ENCODE results near the gene KHDRBS1. TPM values are rescaled to one million over a fixed set of nuclear protein-coding genes. Genes with fewer than 3 reads are reported as not detected.

KHDRBS1 gene
- total and polyA plus RNA-seq, 2 of the 13 experiments (the other 11 are each of a cell fraction or from before 2014, with no cell fraction given) = 25.1 to 39.0 TPM

GRCh38 chr1:32072622-32073298, 59.1 kb downstream of the KHDRBS1 start, which contains the start of gene TMEM39B (continued):
- TF ChIP-seq FOXP1 (IDR thresholded peaks at IDR 0.05) (no peak), FOXP1 (CRISPR knock-in tag; IDR thresholded peaks at IDR 0.05) (no peak), WIZ (CRISPR knock-in tag; IDR thresholded peaks at IDR 0.05) (0 out of 2 replicates have a peak, but pooled peaks have one; percentile 52), ISL2 (CRISPR knock-in tag; IDR thresholded peaks at IDR 0.05) (peak; percentile 54; the same call in 1 of the 2 replicates), ARID5B (CRISPR knock-in tag; IDR thresholded peaks at IDR 0.05) (peak; percentile 25; the same call in 1 of the 2 replicates), SRSF9 (IDR thresholded peaks at IDR 0.05; ENCODE audit: borderline replicate concordance, insufficient read depth, low read depth, low read length, poor library complexity, severe bottlenecking) (no peak), MEF2D (CRISPR knock-in tag; IDR thresholded peaks at IDR 0.05) (peak; percentile 61; the same call in 1 of the 2 replicates), ETV5 (CRISPR knock-in tag; IDR thresholded peaks at IDR 0.05; ENCODE audit: borderline replicate concordance) (peak; percentile 13; the same call in 1 of the 2 replicates), ATF7 (IDR thresholded peaks at IDR 0.05) (no peak), ATF7 (CRISPR knock-in tag; IDR thresholded peaks at IDR 0.05) (peak; percentile 78; the same call in 1 of the 2 replicates), ZKSCAN8 (CRISPR knock-in tag; IDR thresholded peaks at IDR 0.05; ENCODE audit: borderline replicate concordance) (no peak), KDM4B (CRISPR knock-in tag; IDR thresholded peaks at IDR 0.05) (no peak), ELF4 (CRISPR knock-in tag; IDR thresholded peaks at IDR 0.05; ENCODE audit: borderline replicate concordance) (no peak), NFYC (CRISPR knock-in tag; IDR thresholded peaks at IDR 0.05) (no peak), KAT7 (CRISPR knock-in tag; IDR thresholded peaks at IDR 0.05; ENCODE audit: borderline replicate concordance) (peak; percentile 44; the same call in 1 of the 2 replicates), PHB2 (IDR thresholded peaks at IDR 0.05; ENCODE audit: partially characterized antibody) (no peak), HOXA7 (CRISPR knock-in tag; IDR thresholded peaks at IDR 0.05) (no peak), ZNF607 (CRISPR knock-in tag; IDR thresholded peaks at IDR 0.05; ENCODE audit: borderline replicate concordance) (peak; percentile 53), ZNF850 (CRISPR knock-in tag; conservative IDR thresholded peaks at IDR 0.05) (no peak), ZNF564 (CRISPR knock-in tag; IDR thresholded peaks at IDR 0.05) (no peak), SATB2 (CRISPR knock-in tag; IDR thresholded peaks at IDR 0.05) (no peak), HOXA9 (CRISPR knock-in tag; IDR thresholded peaks at IDR 0.05; ENCODE audit: borderline replicate concordance) (no peak), NFIB (CRISPR knock-in tag; IDR thresholded peaks at IDR 0.05; ENCODE audit: borderline replicate concordance) (no peak), REST (IDR thresholded peaks at IDR 0.05; ENCODE audit: borderline replicate concordance in 1 of 2, low read depth in 1 of 2, low read length in 2 of 2) (no peak), GATAD1 (CRISPR knock-in tag; IDR thresholded peaks at IDR 0.05) (peak; percentile 67)
